KBM-7 (cell line): Measurements from ENCODE around the gene SMARCD3.

ENCODE experiments used
- DNase-seq: peaks from one replicate; pipeline ENCODE4 v3.0.0-alpha.2; 2015
- in situ Hi-C: fragments of 300-500 bp; cut with MboI; formaldehyde crosslinking; loops from 2 replicates; pipeline ENCODE4 v1.14.3; 2020; ENCODE audit warnings: low sequenced_read_pairs, low pct_unique_long_range_greater_than_20kb, mixed read lengths

Gene SMARCD3

GRCh38 chr7:151225948-151226510 is 22.5 kb downstream of the SMARCD3 start:
- in situ Hi-C loops = no loop called here
- DNase-seq = no peak

DNA sequence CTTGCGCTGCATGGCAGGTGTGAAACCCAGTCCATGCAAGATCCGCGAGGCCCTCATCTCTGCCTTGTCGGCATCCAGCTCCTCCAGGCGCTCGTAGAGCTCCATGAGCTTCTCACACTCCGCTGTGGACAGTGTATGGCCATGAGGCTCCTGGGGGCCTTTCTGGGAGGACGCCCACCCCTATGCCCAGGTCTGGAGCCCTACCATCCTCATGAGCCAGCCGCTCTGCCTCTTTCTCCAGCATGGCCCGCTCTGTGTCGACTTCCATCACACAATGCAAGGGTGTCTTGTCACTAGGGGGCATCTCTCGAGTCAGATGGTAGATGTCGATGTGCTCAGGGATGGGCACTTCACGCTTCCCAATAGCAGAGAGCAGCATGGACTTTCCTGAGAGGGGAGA is 24.8 kb downstream of the SMARCD3 start:
- in situ Hi-C loops = no loop called here
- no peak for DNase-seq

DNA sequence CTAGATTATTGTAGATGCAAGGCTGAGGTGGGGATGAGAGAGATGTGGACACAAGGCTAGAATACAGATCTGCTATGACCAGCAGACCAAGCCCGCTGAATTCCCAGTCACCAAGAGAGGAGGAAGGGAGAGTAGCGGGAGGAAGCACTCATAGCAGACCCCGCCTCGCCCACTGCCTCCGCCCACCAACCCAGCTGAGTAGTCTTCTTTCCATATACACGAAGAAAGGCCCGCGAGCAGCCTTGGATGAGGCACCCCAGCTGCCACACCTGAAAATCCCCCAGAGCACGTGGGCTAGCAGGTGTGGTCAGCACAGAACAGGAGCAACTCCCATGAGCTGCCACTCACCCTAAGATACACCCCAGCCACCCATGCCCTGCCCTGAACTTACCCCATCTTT is 30.3 kb downstream of the SMARCD3 start:
- in situ Hi-C loops = no loop called here
- no peak for DNase-seq

GRCh38 chr7:151215396-151215795 is 33.1 kb downstream of the SMARCD3 start:
- in situ Hi-C loops = no loop called here
- no peak for DNase-seq

DNA sequence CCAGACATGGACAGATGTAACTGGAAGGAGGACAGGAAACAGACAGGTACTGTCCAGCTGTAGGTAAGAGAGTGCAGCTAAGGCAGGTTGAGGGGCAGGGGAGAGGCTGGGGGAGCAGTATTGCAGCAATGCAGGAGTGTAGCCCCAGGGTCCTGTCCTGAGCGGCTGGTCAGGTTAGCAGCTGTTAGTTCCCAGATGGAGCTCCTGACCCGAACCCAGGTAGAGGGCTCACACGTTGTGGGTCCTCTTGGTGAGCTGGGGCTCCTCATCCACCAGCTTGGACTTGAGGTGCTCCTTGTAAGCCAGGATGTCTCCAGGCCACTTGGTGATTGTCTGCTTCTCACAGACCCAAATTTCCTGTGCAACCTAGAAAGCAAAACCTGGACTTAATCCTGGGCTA is 34.7 kb downstream of the SMARCD3 start:
- DNase-seq = no peak
- in situ Hi-C loops = no loop called here

GRCh38 chr7:151212626-151213025 is 35.9 kb downstream of the SMARCD3 start:
- no peak for DNase-seq
- in situ Hi-C loops = no loop called here

GRCh38 chr7:151211155-151211772 is 37.2 kb downstream of the SMARCD3 start:
- in situ Hi-C loops = no loop called here
- no peak for DNase-seq

- DNase-seq = no peak
- in situ Hi-C loops = no loop called here
Observed at GRCh38 chr7:151210087-151210854, 38.2 kb downstream of the SMARCD3 start, which contains the start of gene H2BK1. H2BK1 (minus strand) TSS chr7:151210488; CDS start chr7:151210318, 170 bp downstream.

- no peak for DNase-seq
- in situ Hi-C loops = no loop called here
Observed at GRCh38 chr7:151209588-151209987, 38.9 kb downstream of the SMARCD3 start.

DNA sequence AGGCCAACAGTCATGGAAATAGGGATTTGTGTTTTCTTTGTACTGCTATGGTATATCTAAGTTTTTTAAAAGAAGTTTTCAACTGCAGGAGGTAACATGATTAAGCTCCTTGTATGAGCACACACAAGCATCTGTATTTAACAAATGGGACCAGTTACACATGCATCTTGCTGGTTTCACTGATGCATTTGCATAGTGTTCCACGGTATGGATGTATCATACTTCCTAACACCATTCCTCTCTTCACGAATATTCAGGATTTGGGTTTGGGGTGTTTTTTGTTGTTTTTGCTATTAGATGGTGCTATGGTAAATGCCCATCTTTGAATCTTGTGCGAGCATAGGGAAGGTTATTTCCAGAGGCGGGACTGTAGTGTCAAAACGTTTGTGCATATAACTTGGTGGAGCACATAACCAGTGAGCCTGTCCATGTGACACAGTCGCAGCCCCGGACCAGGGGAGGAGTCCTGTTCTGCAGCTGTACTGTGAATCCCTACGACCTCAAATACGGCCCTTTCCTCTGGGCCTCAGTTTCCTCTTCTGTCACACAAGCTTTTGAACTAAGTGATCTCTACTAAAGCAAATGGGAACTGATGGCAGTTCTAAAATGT is 40.1 kb downstream of the SMARCD3 start:
- DNase-seq = no peak
- in situ Hi-C loops = no loop called here

DNA sequence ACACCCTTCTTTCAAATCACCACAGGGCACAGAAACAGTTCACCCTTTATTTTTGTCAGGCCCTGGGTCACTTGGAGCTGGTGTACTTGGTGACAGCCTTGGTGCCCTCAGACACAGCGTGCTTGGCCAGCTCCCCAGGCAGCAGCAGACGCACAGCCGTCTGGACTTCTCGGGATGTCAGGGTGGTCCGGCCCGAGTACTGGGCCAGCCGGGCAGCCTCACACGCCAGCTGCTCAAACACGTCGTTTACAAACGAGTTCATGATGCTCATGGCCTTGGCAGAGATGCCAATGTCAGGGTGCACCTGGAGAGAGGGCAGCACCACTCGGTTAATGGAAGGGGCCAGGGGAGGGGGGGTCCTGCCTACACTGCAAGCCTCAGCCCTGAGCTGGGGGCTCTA is 40.7 kb downstream of the SMARCD3 start:
- no peak for DNase-seq
- in situ Hi-C loops = no loop called here

GRCh38 chr7:151207315-151207714 is 41.2 kb downstream of the SMARCD3 start:
- in situ Hi-C loops = no loop called here
- DNase-seq = no peak

DNA sequence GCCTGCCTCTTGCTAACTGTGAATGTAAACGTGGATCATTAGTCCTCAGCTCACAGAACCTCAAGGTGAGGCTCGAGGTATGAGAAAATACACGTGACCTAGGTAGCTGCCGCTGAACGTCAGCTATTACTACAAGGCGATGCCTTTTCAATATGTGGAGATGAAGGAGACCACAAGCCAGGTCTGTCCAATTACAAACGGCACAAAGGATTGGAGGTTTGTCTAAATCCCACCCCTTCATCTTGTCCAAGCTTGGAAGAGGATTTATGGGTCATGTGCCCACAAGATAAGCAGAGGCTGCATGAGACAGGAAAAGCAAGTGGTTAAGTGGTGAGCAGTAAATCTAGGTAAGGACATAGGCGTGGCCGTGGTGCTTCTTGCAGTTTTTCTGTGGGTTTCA is 41.6 kb downstream of the SMARCD3 start:
- DNase-seq = peak; percentile 89
- in situ Hi-C loops = no loop called here

- in situ Hi-C loops = no loop called here
- no peak for DNase-seq
Observed at GRCh38 chr7:151205730-151206129, 42.8 kb downstream of the SMARCD3 start.

GRCh38 chr7:151204383-151205032 is 44.0 kb downstream of the SMARCD3 start:
- in situ Hi-C loops = no loop called here
- DNase-seq = no peak

GRCh38 chr7:151202836-151203235 is 45.7 kb downstream of the SMARCD3 start:
- no peak for DNase-seq
- in situ Hi-C loops = no loop called here

- DNase-seq = no peak
- in situ Hi-C loops = no loop called here
Observed at GRCh38 chr7:151201751-151202150, 46.7 kb downstream of the SMARCD3 start.

- no peak for DNase-seq
- in situ Hi-C loops = no loop called here
Observed at GRCh38 chr7:151201344-151201743, 47.1 kb downstream of the SMARCD3 start.

DNA sequence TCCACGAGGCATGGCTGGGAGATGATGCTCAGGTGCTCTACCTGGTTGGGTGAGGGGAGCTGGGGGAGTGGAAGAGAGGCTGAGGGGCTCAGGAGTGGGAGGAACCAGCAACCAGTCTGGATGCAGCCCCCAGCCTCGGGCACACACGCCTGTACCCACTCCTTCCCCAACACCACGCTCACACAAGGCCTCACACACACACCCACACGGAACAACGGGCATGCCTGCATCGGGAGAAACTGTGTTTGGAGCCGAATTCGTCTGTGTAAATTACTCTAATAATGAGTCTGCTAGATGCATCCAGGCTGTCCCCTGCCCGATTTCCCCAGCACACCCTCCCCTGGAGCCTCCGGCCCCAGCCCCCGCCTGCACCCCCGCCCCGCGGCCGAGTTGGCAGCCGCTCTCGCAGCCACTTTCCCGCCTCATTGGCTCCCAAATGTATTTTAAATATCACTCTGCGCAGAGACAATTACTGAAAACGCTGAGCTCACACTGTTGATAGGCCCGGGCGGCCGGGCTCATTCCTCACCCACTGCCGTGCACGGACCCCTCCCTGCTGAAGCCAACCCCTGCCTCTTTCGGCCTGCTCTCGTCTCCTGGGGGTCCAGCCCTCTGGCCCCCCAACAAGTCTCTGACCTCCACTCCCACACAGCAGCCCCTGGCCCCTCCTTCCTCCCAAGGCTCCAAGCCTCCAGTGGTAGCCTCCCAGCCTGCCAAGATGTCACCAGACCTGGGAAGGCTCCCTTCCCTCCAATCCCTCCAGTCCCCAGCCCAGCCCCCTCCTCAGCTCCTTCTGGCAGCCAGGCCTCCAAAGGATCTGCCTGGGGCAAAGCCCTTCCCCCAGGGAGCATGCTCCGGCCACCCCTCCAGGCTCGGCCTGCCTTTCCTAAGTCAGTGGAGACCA is 49.3 kb downstream of the SMARCD3 start:
- DNase-seq = no peak
- in situ Hi-C loops = no loop called here
